HFF-Myc (cell line): ENCODE data around the gene IBA57.

ENCODE experiments used
- DNase-seq: peaks from one replicate; pipeline ENCODE4 v3.0.0-alpha.2; 2011; ENCODE audit warnings: low read depth; ENCODE audit errors: extremely low read depth
- H3K4me3 ChIP-seq: replicated peaks from 2 replicates; pipeline ENCODE4 v1.5.1; 2011; ENCODE audit warnings: low read depth, mild to moderate bottlenecking, control low read depth, low read length
- TF ChIP-seq, protein P1 (sequence below): IDR thresholded peaks from 2 replicates; pipeline ENCODE4 v1.5.1; 2012; ENCODE audit warnings: mild to moderate bottlenecking, low read depth, low read length, control low read depth; ENCODE audit errors: missing control alignments

Gene IBA57

DNA sequence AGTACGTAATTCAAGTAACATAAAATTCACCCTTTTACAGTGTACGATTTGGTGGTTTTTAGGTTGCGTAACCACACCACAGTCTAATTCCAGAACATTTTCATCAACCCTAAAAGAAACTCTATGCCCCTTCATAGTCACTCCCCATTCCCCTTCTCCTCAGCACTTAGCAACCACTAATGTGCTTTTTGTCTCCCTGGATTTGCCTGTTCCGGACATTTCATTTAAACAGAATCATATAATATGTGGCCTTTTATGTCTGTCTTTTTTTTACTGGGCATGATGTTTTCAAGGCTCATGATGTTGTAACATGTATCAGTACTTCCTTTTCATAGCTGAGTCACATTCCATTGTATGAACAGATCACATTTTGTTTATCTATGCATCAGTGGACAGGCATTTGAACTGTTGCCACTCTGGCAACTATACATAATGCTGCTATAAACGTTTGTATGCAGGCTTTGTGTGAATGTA is 63.0 kb downstream of the IBA57 start:
- TF ChIP-seq, protein P1, sequence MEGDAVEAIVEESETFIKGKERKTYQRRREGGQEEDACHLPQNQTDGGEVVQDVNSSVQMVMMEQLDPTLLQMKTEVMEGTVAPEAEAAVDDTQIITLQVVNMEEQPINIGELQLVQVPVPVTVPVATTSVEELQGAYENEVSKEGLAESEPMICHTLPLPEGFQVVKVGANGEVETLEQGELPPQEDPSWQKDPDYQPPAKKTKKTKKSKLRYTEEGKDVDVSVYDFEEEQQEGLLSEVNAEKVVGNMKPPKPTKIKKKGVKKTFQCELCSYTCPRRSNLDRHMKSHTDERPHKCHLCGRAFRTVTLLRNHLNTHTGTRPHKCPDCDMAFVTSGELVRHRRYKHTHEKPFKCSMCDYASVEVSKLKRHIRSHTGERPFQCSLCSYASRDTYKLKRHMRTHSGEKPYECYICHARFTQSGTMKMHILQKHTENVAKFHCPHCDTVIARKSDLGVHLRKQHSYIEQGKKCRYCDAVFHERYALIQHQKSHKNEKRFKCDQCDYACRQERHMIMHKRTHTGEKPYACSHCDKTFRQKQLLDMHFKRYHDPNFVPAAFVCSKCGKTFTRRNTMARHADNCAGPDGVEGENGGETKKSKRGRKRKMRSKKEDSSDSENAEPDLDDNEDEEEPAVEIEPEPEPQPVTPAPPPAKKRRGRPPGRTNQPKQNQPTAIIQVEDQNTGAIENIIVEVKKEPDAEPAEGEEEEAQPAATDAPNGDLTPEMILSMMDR = no peak
- no peak for DNase-seq
- no peak overlapping the region for H3K4me3 ChIP-seq

DNA sequence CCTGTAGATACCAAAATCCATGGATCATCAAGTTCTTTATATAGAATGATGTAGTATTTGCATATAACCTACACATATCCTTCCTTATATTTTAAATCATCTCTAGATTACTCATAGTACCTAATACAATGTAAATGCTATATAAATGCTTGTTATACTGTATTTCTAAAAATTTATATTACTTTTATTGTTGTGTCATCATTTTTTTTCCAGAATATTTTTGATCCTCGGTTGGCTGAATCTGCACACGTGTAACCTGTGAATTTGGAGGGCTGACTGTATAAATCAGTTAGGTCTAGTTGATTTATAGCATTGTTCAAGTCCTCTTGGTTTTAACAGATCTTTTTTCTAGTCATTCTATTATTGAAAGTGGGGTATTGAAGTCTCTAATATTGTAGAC is 65.6 kb downstream of the IBA57 start:
- TF ChIP-seq, protein P1 = no peak
- DNase-seq = no peak
- H3K4me3 ChIP-seq = no peak overlapping the region
